GM23338 (cell line): ENCODE measurements around the gene CYP1A2.

Experiments
- CREB1 ChIP-seq: fragments of 250-450 bp; sonication (Bioruptor Pico); IDR thresholded peaks from 2 replicates; pipeline ENCODE4 v1.5.0; 2020; ENCODE audit warnings: low read depth, mild to moderate bottlenecking, moderate library complexity
- ETS1 ChIP-seq: IDR thresholded peaks from 2 replicates; pipeline ENCODE4 v1.6.1; 2016; ENCODE audit warnings: antibody characterized with exemption
- EZH2 ChIP-seq: fragments of 200-600 bp; sonication (generic); IDR thresholded peaks from one replicate; pipeline ENCODE4 v1.8.0; 2017; ENCODE audit warnings: antibody characterized with exemption, mild to moderate bottlenecking, low read depth; ENCODE audit not compliant: unreplicated experiment
- EZH2phosphoT487 ChIP-seq: fragments of 200-600 bp; sonication (generic); IDR thresholded peaks from one replicate; pipeline ENCODE4 v1.8.1; 2018; ENCODE audit warnings: antibody characterized with exemption; ENCODE audit not compliant: unreplicated experiment
- JUNB ChIP-seq: IDR thresholded peaks from one replicate; pipeline ENCODE4 v1.6.1; 2016; ENCODE audit warnings: antibody characterized with exemption; ENCODE audit not compliant: unreplicated experiment
- POLR2AphosphoS5 ChIP-seq: IDR thresholded peaks from 2 replicates; pipeline ENCODE4 v1.6.1; 2016; ENCODE audit warnings: antibody characterized with exemption, low read depth
- TF ChIP-seq, protein P1 (sequence below), 2 experiments: fragments of 200-600 bp in 1 of 2; sonication (generic) in 1 of 2; conservative IDR thresholded peaks; 2 replicates each; pipeline versions ENCODE4 v1.5.1 to v1.6.1; 2016 to 2017; ENCODE audit warnings: antibody characterized with exemption in 2 of 2, low read depth in 2 of 2, mild to moderate bottlenecking in 2 of 2, moderate library complexity in 1 of 2
- TF ChIP-seq, protein P2 (sequence below): IDR thresholded peaks from one replicate; pipeline ENCODE4 v1.6.1; 2018; ENCODE audit warnings: antibody characterized with exemption; ENCODE audit not compliant: unreplicated experiment

- no peak for TF ChIP-seq EZH2
- TF ChIP-seq EZH2phosphoT487 = no peak
- TF ChIP-seq, protein P1, sequence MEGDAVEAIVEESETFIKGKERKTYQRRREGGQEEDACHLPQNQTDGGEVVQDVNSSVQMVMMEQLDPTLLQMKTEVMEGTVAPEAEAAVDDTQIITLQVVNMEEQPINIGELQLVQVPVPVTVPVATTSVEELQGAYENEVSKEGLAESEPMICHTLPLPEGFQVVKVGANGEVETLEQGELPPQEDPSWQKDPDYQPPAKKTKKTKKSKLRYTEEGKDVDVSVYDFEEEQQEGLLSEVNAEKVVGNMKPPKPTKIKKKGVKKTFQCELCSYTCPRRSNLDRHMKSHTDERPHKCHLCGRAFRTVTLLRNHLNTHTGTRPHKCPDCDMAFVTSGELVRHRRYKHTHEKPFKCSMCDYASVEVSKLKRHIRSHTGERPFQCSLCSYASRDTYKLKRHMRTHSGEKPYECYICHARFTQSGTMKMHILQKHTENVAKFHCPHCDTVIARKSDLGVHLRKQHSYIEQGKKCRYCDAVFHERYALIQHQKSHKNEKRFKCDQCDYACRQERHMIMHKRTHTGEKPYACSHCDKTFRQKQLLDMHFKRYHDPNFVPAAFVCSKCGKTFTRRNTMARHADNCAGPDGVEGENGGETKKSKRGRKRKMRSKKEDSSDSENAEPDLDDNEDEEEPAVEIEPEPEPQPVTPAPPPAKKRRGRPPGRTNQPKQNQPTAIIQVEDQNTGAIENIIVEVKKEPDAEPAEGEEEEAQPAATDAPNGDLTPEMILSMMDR (conservative IDR thresholded peaks at IDR 0.05; ENCODE audit: low read depth in 2 of 2) = peak in 1 of 2 experiments; percentile 54; a peak in 2 of 4 replicates
- TF ChIP-seq ETS1 = no peak
- TF ChIP-seq POLR2AphosphoS5 = no peak
- TF ChIP-seq JUNB = no peak
- no peak for TF ChIP-seq CREB1 (CRISPR knock-in tag)
- TF ChIP-seq, protein P2, sequence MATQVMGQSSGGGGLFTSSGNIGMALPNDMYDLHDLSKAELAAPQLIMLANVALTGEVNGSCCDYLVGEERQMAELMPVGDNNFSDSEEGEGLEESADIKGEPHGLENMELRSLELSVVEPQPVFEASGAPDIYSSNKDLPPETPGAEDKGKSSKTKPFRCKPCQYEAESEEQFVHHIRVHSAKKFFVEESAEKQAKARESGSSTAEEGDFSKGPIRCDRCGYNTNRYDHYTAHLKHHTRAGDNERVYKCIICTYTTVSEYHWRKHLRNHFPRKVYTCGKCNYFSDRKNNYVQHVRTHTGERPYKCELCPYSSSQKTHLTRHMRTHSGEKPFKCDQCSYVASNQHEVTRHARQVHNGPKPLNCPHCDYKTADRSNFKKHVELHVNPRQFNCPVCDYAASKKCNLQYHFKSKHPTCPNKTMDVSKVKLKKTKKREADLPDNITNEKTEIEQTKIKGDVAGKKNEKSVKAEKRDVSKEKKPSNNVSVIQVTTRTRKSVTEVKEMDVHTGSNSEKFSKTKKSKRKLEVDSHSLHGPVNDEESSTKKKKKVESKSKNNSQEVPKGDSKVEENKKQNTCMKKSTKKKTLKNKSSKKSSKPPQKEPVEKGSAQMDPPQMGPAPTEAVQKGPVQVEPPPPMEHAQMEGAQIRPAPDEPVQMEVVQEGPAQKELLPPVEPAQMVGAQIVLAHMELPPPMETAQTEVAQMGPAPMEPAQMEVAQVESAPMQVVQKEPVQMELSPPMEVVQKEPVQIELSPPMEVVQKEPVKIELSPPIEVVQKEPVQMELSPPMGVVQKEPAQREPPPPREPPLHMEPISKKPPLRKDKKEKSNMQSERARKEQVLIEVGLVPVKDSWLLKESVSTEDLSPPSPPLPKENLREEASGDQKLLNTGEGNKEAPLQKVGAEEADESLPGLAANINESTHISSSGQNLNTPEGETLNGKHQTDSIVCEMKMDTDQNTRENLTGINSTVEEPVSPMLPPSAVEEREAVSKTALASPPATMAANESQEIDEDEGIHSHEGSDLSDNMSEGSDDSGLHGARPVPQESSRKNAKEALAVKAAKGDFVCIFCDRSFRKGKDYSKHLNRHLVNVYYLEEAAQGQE = no peak
Measured at GRCh38 chr15:74799255-74799855, 50.7 kb downstream of the CYP1A2 start.
